B cell (primary cell): Measurements from ENCODE around the gene NPAS2.

ENCODE experiments used
- CTCF ChIP-seq: fragments of 200-600 bp; IDR thresholded peaks from one replicate; pipeline ENCODE4 v1.8.0; 2022; ENCODE audit warnings: antibody characterized with exemption, mild to moderate bottlenecking
- EZH2 ChIP-seq: IDR thresholded peaks from 2 replicates; pipeline ENCODE4 v1.6.1; 2012; ENCODE audit warnings: borderline replicate concordance, low read depth, mild to moderate bottlenecking, moderate library complexity, low read length; ENCODE audit not compliant: insufficient read depth, poor library complexity, severe bottlenecking

- TF ChIP-seq CTCF (no peak), EZH2 (no peak)
These were observed 145.7 kb downstream of the NPAS2 start for GRCh38 chr2:100965596-100965995.
